ENCODE results near the gene COX11.

COX11 gene

GRCh38 chr17:54968262-54968987 lies at the start of gene COX11, which contains the start of gene STXBP4:
Gene COX11 (minus strand): TSS chr17:54968654. CDS start chr17:54968646, 8 bp downstream.
Gene STXBP4 (plus strand): TSS chr17:54968765. CDS start chr17:54986220, 17,455 bp downstream.
- H3K36me3 Mint-ChIP-seq (ENCODE audit: low read depth), result peaks cover 10% of the 10 kb centered on the region

GRCh38 chr17:55005520-55005919 lies 37.1 kb upstream of the COX11 start:
- Mint-ChIP-seq H3K9me3 (no peaks in the 10 kb centered on the region), H3K27me3 (no peaks in the 10 kb centered on the region), H3K4me1 (no peaks in the 10 kb centered on the region), H3K4me3 (no peak overlapping the region), H3K27ac (no peak overlapping the region), H3K36me3 (ENCODE audit: low read depth) (peaks cover 5% of the 10 kb centered on the region)
- ATAC-seq, result no peak
- no peak for DNase-seq

More at GRCh38 chr17:54968262-54968987, at the start of gene COX11, which contains the start of gene STXBP4:
- Mint-ChIP-seq H3K9me3 (no peaks in the 10 kb centered on the region), H3K27ac (no peak within 1 kb of the TSS), H3K4me1 (peaks cover 27% of the 10 kb centered on the region), H3K4me3 (no peak within 1 kb of the TSS), H3K27me3 (no peaks in the 10 kb centered on the region)
- DNase-seq (peak; percentile 90), ATAC-seq (peak; percentile 96)

- no peaks in the 10 kb centered on the region for H3K4me1 Mint-ChIP-seq
- H3K27ac Mint-ChIP-seq, result no peak overlapping the region
- peaks cover 3% of the 10 kb centered on the region for H3K36me3 Mint-ChIP-seq (ENCODE audit: low read depth)
- H3K4me3 Mint-ChIP-seq, result no peak overlapping the region
- no peaks in the 10 kb centered on the region for H3K9me3 Mint-ChIP-seq
- DNase-seq (no peak), ATAC-seq (no peak)
- H3K27me3 Mint-ChIP-seq, result no peaks in the 10 kb centered on the region
Measured at GRCh38 chr17:55004484-55004883, 36.0 kb upstream of the COX11 start.

GRCh38 chr17:55002458-55002857 lies 34.0 kb upstream of the COX11 start:
- ATAC-seq (no peak), DNase-seq (no peak)
- Mint-ChIP-seq H3K36me3 (ENCODE audit: low read depth) (peaks cover 3% of the 10 kb centered on the region), H3K27me3 (no peaks in the 10 kb centered on the region), H3K4me3 (no peak overlapping the region), H3K9me3 (no peaks in the 10 kb centered on the region), H3K27ac (no peak overlapping the region), H3K4me1 (no peaks in the 10 kb centered on the region)

- H3K27ac Mint-ChIP-seq, result no peak overlapping the region
- H3K36me3 Mint-ChIP-seq (ENCODE audit: low read depth), result peaks cover 6% of the 10 kb centered on the region
- DNase-seq (no peak), ATAC-seq (no peak)
- no peaks in the 10 kb centered on the region for H3K9me3 Mint-ChIP-seq
- H3K4me1 Mint-ChIP-seq, result no peaks in the 10 kb centered on the region
- no peaks in the 10 kb centered on the region for H3K27me3 Mint-ChIP-seq
- no peak overlapping the region for H3K4me3 Mint-ChIP-seq
Measured at GRCh38 chr17:54996441-54996840, 28.0 kb upstream of the COX11 start.

GRCh38 chr17:54992797-54993639 lies 24.6 kb upstream of the COX11 start:
- H3K27me3 Mint-ChIP-seq, result no peaks in the 10 kb centered on the region
- no peaks in the 10 kb centered on the region for H3K9me3 Mint-ChIP-seq
- H3K4me3 Mint-ChIP-seq, result no peak overlapping the region
- H3K4me1 Mint-ChIP-seq, result no peaks in the 10 kb centered on the region
- DNase-seq (no peak), ATAC-seq (no peak)
- peaks cover 3% of the 10 kb centered on the region for H3K36me3 Mint-ChIP-seq (ENCODE audit: low read depth)
- no peak overlapping the region for H3K27ac Mint-ChIP-seq

GRCh38 chr17:54991567-54991966 lies 23.1 kb upstream of the COX11 start:
- Mint-ChIP-seq H3K36me3 (ENCODE audit: low read depth) (peaks cover 3% of the 10 kb centered on the region), H3K27ac (no peak overlapping the region), H3K9me3 (no peaks in the 10 kb centered on the region), H3K4me1 (no peaks in the 10 kb centered on the region), H3K4me3 (no peak overlapping the region), H3K27me3 (no peaks in the 10 kb centered on the region)
- DNase-seq, result no peak
- no peak for ATAC-seq

- Mint-ChIP-seq H3K27ac (no peak overlapping the region), H3K9me3 (no peaks in the 10 kb centered on the region), H3K4me1 (no peaks in the 10 kb centered on the region), H3K36me3 (ENCODE audit: low read depth) (peaks cover 3% of the 10 kb centered on the region), H3K27me3 (no peaks in the 10 kb centered on the region), H3K4me3 (no peak overlapping the region)
- DNase-seq (no peak), ATAC-seq (no peak)
Measured at GRCh38 chr17:54990118-54990517, 21.7 kb upstream of the COX11 start.

GRCh38 chr17:54985476-54985875 lies 17.0 kb upstream of the COX11 start:
- Mint-ChIP-seq H3K9me3 (no peaks in the 10 kb centered on the region), H3K27me3 (no peaks in the 10 kb centered on the region), H3K4me3 (no peak overlapping the region), H3K27ac (no peak overlapping the region), H3K36me3 (ENCODE audit: low read depth) (peaks cover 2% of the 10 kb centered on the region), H3K4me1 (no peaks in the 10 kb centered on the region)
- ATAC-seq, result no peak
- no peak for DNase-seq

- Mint-ChIP-seq H3K36me3 (ENCODE audit: low read depth) (peaks cover 6% of the 10 kb centered on the region), H3K4me1 (peaks cover 2% of the 10 kb centered on the region), H3K9me3 (no peaks in the 10 kb centered on the region), H3K4me3 (no peak overlapping the region), H3K27me3 (no peaks in the 10 kb centered on the region), H3K27ac (no peak overlapping the region)
- ATAC-seq, result no peak
- DNase-seq, result no peak
Measured at GRCh38 chr17:54983260-54983659, 14.8 kb upstream of the COX11 start.

- H3K4me3 Mint-ChIP-seq, result no peak overlapping the region
- peaks cover 6% of the 10 kb centered on the region for H3K36me3 Mint-ChIP-seq (ENCODE audit: low read depth)
- no peaks in the 10 kb centered on the region for H3K9me3 Mint-ChIP-seq
- H3K27ac Mint-ChIP-seq, result no peak overlapping the region
- no peak for ATAC-seq
- H3K27me3 Mint-ChIP-seq, result no peaks in the 10 kb centered on the region
- peaks cover 2% of the 10 kb centered on the region for H3K4me1 Mint-ChIP-seq
- no peak for DNase-seq
Measured at GRCh38 chr17:54982399-54982798, 13.9 kb upstream of the COX11 start.

- ATAC-seq, result no peak
- Mint-ChIP-seq H3K27ac (no peak overlapping the region), H3K9me3 (no peaks in the 10 kb centered on the region), H3K27me3 (no peaks in the 10 kb centered on the region), H3K4me1 (peaks cover 2% of the 10 kb centered on the region), H3K36me3 (ENCODE audit: low read depth) (peaks cover 6% of the 10 kb centered on the region), H3K4me3 (no peak overlapping the region)
- DNase-seq, result no peak
Measured at GRCh38 chr17:54980375-54980774, 11.9 kb upstream of the COX11 start.

GRCh38 chr17:54979657-54980056 lies 11.2 kb upstream of the COX11 start:
- Mint-ChIP-seq H3K27me3 (no peaks in the 10 kb centered on the region), H3K4me3 (no peak overlapping the region), H3K9me3 (no peaks in the 10 kb centered on the region), H3K36me3 (ENCODE audit: low read depth) (peaks cover 5% of the 10 kb centered on the region), H3K27ac (no peak overlapping the region), H3K4me1 (peaks cover 2% of the 10 kb centered on the region)
- no peak for ATAC-seq
- DNase-seq, result no peak

GRCh38 chr17:54977744-54978143 lies 9.3 kb upstream of the COX11 start:
- Mint-ChIP-seq H3K36me3 (ENCODE audit: low read depth) (peaks cover 5% of the 10 kb centered on the region), H3K27ac (no peak overlapping the region), H3K4me3 (no peak overlapping the region), H3K4me1 (peaks cover 2% of the 10 kb centered on the region), H3K27me3 (no peaks in the 10 kb centered on the region), H3K9me3 (no peaks in the 10 kb centered on the region)
- ATAC-seq (no peak), DNase-seq (no peak)

GRCh38 chr17:54976316-54976715 lies 7.9 kb upstream of the COX11 start:
- H3K9me3 Mint-ChIP-seq, result no peaks in the 10 kb centered on the region
- peaks cover 5% of the 10 kb centered on the region for H3K36me3 Mint-ChIP-seq (ENCODE audit: low read depth)
- no peak overlapping the region for H3K4me3 Mint-ChIP-seq
- DNase-seq, result no peak
- peaks cover 5% of the 10 kb centered on the region for H3K4me1 Mint-ChIP-seq
- no peak overlapping the region for H3K27ac Mint-ChIP-seq
- no peaks in the 10 kb centered on the region for H3K27me3 Mint-ChIP-seq
- no peak for ATAC-seq

Data from activated naive CD8-positive, alpha-beta T cell treated with anti-CD3 and anti-CD28 coated beads, Interleukin-2, amount 50 U/mL, for 24 hours (primary cell).